ACC112 (cell line): ENCODE data around the gene NOX3.

Experiments
- H2AFZ ChIP-seq: fragments of 200-600 bp; sonication (generic); one replicate; pipeline ENCODE4 v1.6.0; 2017; ENCODE audit warnings: antibody characterized with exemption, low read length; ENCODE audit not compliant: unreplicated experiment
- H3K27ac ChIP-seq: fragments of 200-600 bp; sonication (generic); 2 replicates; pipeline ENCODE4 v1.5.1; 2014; ENCODE audit warnings: low read depth, mild to moderate bottlenecking, antibody characterized with exemption, low read length, moderate library complexity
- H3K27me3 ChIP-seq: fragments of 200-600 bp; sonication (generic); 2 replicates; pipeline ENCODE4 v1.6.1; 2014; ENCODE audit warnings: mild to moderate bottlenecking, antibody characterized with exemption, low read length, moderate library complexity, mixed read lengths; ENCODE audit not compliant: insufficient read depth
- H3K36me3 ChIP-seq: fragments of 200-600 bp; sonication (generic); 2 replicates; pipeline ENCODE4 v1.6.1; 2016; ENCODE audit warnings: mild to moderate bottlenecking, antibody characterized with exemption, low read length, moderate library complexity, mixed read lengths; ENCODE audit not compliant: insufficient read depth
- H3K4me1 ChIP-seq: fragments of 200-600 bp; sonication (generic); one replicate; pipeline ENCODE4 v1.6.1; 2016; ENCODE audit warnings: low read length, mixed read lengths; ENCODE audit not compliant: insufficient read depth, unreplicated experiment, control insufficient read depth
- H3K4me3 ChIP-seq: fragments of 200-600 bp; sonication (generic); 2 replicates; pipeline ENCODE4 v1.5.1; 2014; ENCODE audit warnings: mild to moderate bottlenecking, low read depth, low read length
- H3K79me2 ChIP-seq: fragments of 200-600 bp; sonication (generic); one replicate; pipeline ENCODE4 v1.6.0; 2016; ENCODE audit warnings: low read length; ENCODE audit not compliant: control insufficient read depth, unreplicated experiment, insufficient read depth

NOX3 gene

GRCh38 chr6:155399745-155400653, 55.6 kb downstream of the NOX3 start:
- Histone ChIP-seq H3K27ac (no peak overlapping the region), H3K36me3 (no peaks in the 10 kb centered on the region), H3K4me3 (no peak overlapping the region), H2AFZ (no peak overlapping the region), H3K27me3 (no peaks in the 10 kb centered on the region), H3K79me2 (no peaks in the 10 kb centered on the region), H3K4me1 (no peaks in the 10 kb centered on the region)

GRCh38 chr6:155399062-155399744, 56.4 kb downstream of the NOX3 start:
- H3K79me2 ChIP-seq = no peaks in the 10 kb centered on the region
- no peak overlapping the region for H2AFZ ChIP-seq
- no peak overlapping the region for H3K4me3 ChIP-seq
- no peaks in the 10 kb centered on the region for H3K4me1 ChIP-seq
- no peaks in the 10 kb centered on the region for H3K36me3 ChIP-seq
- no peaks in the 10 kb centered on the region for H3K27me3 ChIP-seq
- H3K27ac ChIP-seq = no peak overlapping the region

- Histone ChIP-seq H3K36me3 (no peaks in the 10 kb centered on the region), H3K27me3 (no peaks in the 10 kb centered on the region), H2AFZ (no peak overlapping the region), H3K27ac (no peak overlapping the region), H3K4me1 (no peaks in the 10 kb centered on the region), H3K4me3 (no peak overlapping the region), H3K79me2 (no peaks in the 10 kb centered on the region)
Observed at GRCh38 chr6:155398701-155399061, 57.0 kb downstream of the NOX3 start.

- Histone ChIP-seq H3K4me3 (no peak overlapping the region), H3K36me3 (no peaks in the 10 kb centered on the region), H3K27me3 (no peaks in the 10 kb centered on the region), H3K4me1 (no peaks in the 10 kb centered on the region), H3K27ac (no peak overlapping the region), H2AFZ (no peak overlapping the region), H3K79me2 (no peaks in the 10 kb centered on the region)
Observed at GRCh38 chr6:155398221-155398620, 57.4 kb downstream of the NOX3 start.

GRCh38 chr6:155397172-155397705, 58.4 kb downstream of the NOX3 start:
- Histone ChIP-seq H3K4me1 (no peaks in the 10 kb centered on the region), H3K36me3 (no peaks in the 10 kb centered on the region), H3K27me3 (no peaks in the 10 kb centered on the region), H3K27ac (no peak overlapping the region), H3K4me3 (no peak overlapping the region), H3K79me2 (no peaks in the 10 kb centered on the region), H2AFZ (no peak overlapping the region)

GRCh38 chr6:155396605-155397004, 59.0 kb downstream of the NOX3 start:
- no peaks in the 10 kb centered on the region for H3K27me3 ChIP-seq
- H3K4me1 ChIP-seq = no peaks in the 10 kb centered on the region
- no peak overlapping the region for H3K4me3 ChIP-seq
- no peaks in the 10 kb centered on the region for H3K79me2 ChIP-seq
- H3K27ac ChIP-seq = no peak overlapping the region
- no peak overlapping the region for H2AFZ ChIP-seq
- H3K36me3 ChIP-seq = no peaks in the 10 kb centered on the region

- Histone ChIP-seq H3K4me1 (no peaks in the 10 kb centered on the region), H3K36me3 (no peaks in the 10 kb centered on the region), H3K27me3 (no peaks in the 10 kb centered on the region), H3K79me2 (no peaks in the 10 kb centered on the region), H3K27ac (no peak overlapping the region), H3K4me3 (no peak overlapping the region), H2AFZ (no peak overlapping the region)
Observed at GRCh38 chr6:155395339-155395738, 60.3 kb downstream of the NOX3 start.

- Histone ChIP-seq H3K4me1 (no peaks in the 10 kb centered on the region), H3K4me3 (no peak overlapping the region), H3K27ac (no peak overlapping the region), H3K27me3 (no peaks in the 10 kb centered on the region), H3K36me3 (no peaks in the 10 kb centered on the region), H2AFZ (no peak overlapping the region), H3K79me2 (no peaks in the 10 kb centered on the region)
Observed at GRCh38 chr6:155389130-155389529, 66.5 kb downstream of the NOX3 start.

GRCh38 chr6:155388591-155388990, 67.0 kb downstream of the NOX3 start:
- H3K27ac ChIP-seq = no peak overlapping the region
- no peak overlapping the region for H3K4me3 ChIP-seq
- no peaks in the 10 kb centered on the region for H3K27me3 ChIP-seq
- H2AFZ ChIP-seq = no peak overlapping the region
- H3K79me2 ChIP-seq = no peaks in the 10 kb centered on the region
- no peaks in the 10 kb centered on the region for H3K36me3 ChIP-seq
- H3K4me1 ChIP-seq = no peaks in the 10 kb centered on the region

GRCh38 chr6:155387481-155387880, 68.2 kb downstream of the NOX3 start:
- H3K27me3 ChIP-seq = no peaks in the 10 kb centered on the region
- H2AFZ ChIP-seq = no peak overlapping the region
- H3K4me1 ChIP-seq = peaks cover 2% of the 10 kb centered on the region
- no peak overlapping the region for H3K27ac ChIP-seq
- H3K79me2 ChIP-seq = no peaks in the 10 kb centered on the region
- H3K36me3 ChIP-seq = no peaks in the 10 kb centered on the region
- H3K4me3 ChIP-seq = no peak overlapping the region
